Measurements from ENCODE around the gene UBA52. TPM values are rescaled to one million over a fixed set of nuclear protein-coding genes. Genes with fewer than 3 reads are reported as not detected.
"Not testable (repeated sequence)": the region's sequence is repeated elsewhere in the genome, so short reads cannot be mapped to it uniquely, and the experiment has no call there.

The UBA52 gene
- total and polyA plus RNA-seq, 2 of the 8 experiments (the other 6 are each of a cell fraction or from before 2014, with no cell fraction given), result 1,340 to 5,409 TPM

DNA sequence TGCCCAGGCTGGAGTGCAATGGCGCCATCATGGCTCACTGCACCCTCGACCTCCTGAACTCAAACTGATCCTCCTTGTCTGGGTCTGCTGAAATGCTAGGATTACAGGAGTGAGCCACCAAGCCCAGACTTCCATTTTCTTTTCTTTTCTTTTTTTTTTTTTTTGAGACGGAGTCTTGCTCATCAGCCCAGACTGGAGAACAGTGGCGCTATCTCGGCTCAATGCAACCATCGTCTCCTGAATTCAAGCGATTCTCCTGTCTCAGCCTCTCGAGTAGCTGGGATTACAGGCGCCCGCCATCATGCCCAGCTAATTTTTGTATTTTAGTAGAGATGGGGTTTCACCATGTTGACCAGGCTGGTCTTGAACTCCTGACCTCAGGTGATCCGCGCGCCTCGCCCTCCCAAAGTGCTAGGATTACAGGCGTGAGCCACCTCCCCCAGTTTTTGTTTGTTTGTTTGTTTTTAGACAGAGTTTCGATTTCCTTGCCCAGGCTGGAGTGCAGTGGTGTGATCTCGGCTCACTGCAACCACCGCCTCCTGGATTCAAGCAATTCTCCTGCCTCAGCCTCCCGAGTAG lies 48.7 kb upstream of the UBA52 start:
- not testable (repeated sequence) for H3K27me3 ChIP-seq (replicated peaks in 1 of 4; ENCODE audit: control insufficient read depth in 3 of 4, extremely low read depth in 1 of 4, insufficient read depth in 3 of 4, low read length in 3 of 4); H4K5ac ChIP-seq (ENCODE audit: insufficient read length, low read depth, low read length); H3K23me2 ChIP-seq (ENCODE audit: low read depth, low read length); H2BK20ac ChIP-seq (ENCODE audit: low read length); H2AFZ ChIP-seq (ENCODE audit: low read length); H3K9ac ChIP-seq (replicated peaks in 1 of 4; ENCODE audit: extremely low read depth in 1 of 4, low read depth in 3 of 4, low read length in 3 of 4); H3K27ac ChIP-seq (ENCODE audit: low read depth, low read length); H3K18ac ChIP-seq (ENCODE audit: extremely low read depth, low read length); H3K4ac ChIP-seq (replicated peaks; ENCODE audit: insufficient read length, low read depth, low read length); H3K4me1 ChIP-seq (replicated peaks in 1 of 4; ENCODE audit: control insufficient read depth in 3 of 4, insufficient read depth in 4 of 4, low read length in 3 of 4); H2AK5ac ChIP-seq (ENCODE audit: low read depth, low read length); H3K14ac ChIP-seq (ENCODE audit: insufficient read length); H3K36me3 ChIP-seq (ENCODE audit: control insufficient read depth in 2 of 4, insufficient read depth in 4 of 4, low read length in 3 of 4); H3K9me3 ChIP-seq (ENCODE audit: insufficient read depth in 2 of 2, low read depth in 1 of 2, low read length in 1 of 2); H3K23ac ChIP-seq (ENCODE audit: insufficient read length); H4K20me1 ChIP-seq (replicated peaks in 1 of 2; ENCODE audit: control insufficient read depth in 1 of 2, insufficient read depth in 2 of 2, low read length in 2 of 2); H2BK5ac ChIP-seq (ENCODE audit: low read depth, low read length); H4K91ac ChIP-seq (replicated peaks; ENCODE audit: insufficient read length, low read length); H2BK15ac ChIP-seq (ENCODE audit: low read length); H2BK120ac ChIP-seq (replicated peaks; ENCODE audit: low read depth, low read length); H3K79me1 ChIP-seq (ENCODE audit: low read depth, low read length); H2BK12ac ChIP-seq (ENCODE audit: low read depth, low read length); FAIRE-seq; H3K56ac ChIP-seq (replicated peaks; ENCODE audit: insufficient read length, low read depth, low read length); H4K8ac ChIP-seq (ENCODE audit: extremely low read depth, insufficient read depth, low read length); DNase-seq (ENCODE audit: low read depth in 1 of 2, low spot score in 2 of 2)
- 90% methylated on average over 17 of the region's 19 CpGs; no CpG with 5 or more reads in 1 of the 2 experiments for WGBS, 2 experiments (ENCODE audit: extremely low coverage in 1 of 2, insufficient coverage in 1 of 2, insufficient read length in 1 of 2, insufficient replicate concordance in 2 of 2, low coverage in 1 of 2, low lambda C conversion rate in 2 of 2, missing lambda C conversion rate in 1 of 2)
- ChIA-PET POLR2A (ENCODE audit: partially characterized antibody) (interaction anchor here (0.5 to 4.0 kb wide), 10 partner anchors 10 to 243 kb away, joined by 3 to 19 read pairs (median 4); partner anchors contain the start of gene UBA52), CTCF (ENCODE audit: partially characterized antibody) (interaction anchor here (0.7 to 32.9 kb wide), 11 partner anchors 8 to 689 kb away, joined by 3 to 458 read pairs (median 4); partner anchors contain the start of gene FKBP8)
- Histone ChIP-seq H3K4me2 (ENCODE audit: insufficient read depth in 1 of 2, low read depth in 2 of 2, low read length in 2 of 2) (peak overlapping the region; percentile 20 to 69; a peak in 2 of 4 replicates), H3K4me3 (ENCODE audit: extremely low read depth in 1 of 4, insufficient read depth in 2 of 4, low read depth in 3 of 4, low read length in 4 of 4) (peak overlapping the region in 1 of 4 experiments; percentile 98; a peak in 2 of 8 replicates), H3K79me2 (ENCODE audit: control insufficient read depth in 1 of 2, insufficient read depth in 2 of 2, low read length in 2 of 2) (peaks cover 0 to 23% of the 10 kb centered on the region in 2 experiments; a peak in 2 of 4 replicates)
- TF ChIP-seq KDM1A (IDR thresholded peaks at IDR 0.05; ENCODE audit: borderline replicate concordance, low read length), result peak; percentile 94
